ENCODE results near the gene BTNL3.
"Not testable (repeated sequence)": the region's sequence is repeated elsewhere in the genome, so short reads cannot be mapped to it uniquely, and the experiment has no call there.

Gene BTNL3

GRCh38 chr5:181024245-181025064, 35.8 kb downstream of the BTNL3 start:
- no peak for DNase-seq

GRCh38 chr5:181027452-181028031, 38.9 kb downstream of the BTNL3 start:
- no peak for DNase-seq

GRCh38 chr5:181028032-181028819, 39.6 kb downstream of the BTNL3 start:
- DNase-seq: no peak

- no peak for DNase-seq
These were observed 43.1 kb downstream of the BTNL3 start for GRCh38 chr5:181031716-181032115.

DNA sequence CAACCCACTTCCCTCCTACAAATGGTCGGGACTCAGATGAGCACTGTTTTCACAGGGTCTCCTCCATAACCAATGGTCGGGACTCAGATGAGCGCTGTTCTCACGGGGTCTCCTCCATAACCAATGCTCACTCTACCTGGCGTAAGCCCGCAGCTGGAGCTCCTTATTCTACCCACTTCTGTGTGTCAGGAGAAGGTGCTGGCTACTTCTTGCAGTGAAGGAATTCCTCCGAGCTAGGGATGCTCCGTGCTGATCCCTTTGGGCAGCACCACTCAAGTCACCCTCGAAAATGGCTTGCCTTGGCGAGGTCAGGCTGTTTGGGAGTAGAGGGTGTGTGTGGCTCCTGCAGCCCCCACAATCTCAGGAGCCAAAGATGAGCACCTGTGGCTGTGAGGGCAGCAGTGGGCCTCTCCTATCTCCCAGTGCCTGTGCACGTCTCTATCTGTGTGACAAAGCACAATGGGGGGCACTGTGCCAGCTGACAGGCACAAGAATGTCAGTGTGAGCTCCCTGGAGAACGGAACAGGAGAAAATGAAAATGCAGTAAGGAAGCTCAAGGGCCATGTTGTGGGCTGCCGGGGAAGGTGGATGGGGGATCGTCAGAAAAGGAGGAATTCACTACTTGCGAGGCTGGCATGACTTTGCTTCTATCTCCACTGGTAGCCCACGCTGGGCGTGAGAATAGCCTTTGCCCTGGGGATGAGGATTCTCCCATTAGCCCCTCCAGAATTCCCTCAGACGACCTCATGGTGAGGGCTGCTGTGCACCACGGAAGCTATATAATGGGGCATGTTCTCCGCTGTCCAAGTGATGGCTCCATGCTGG, 47.6 kb downstream of the BTNL3 start:
- no peak for DNase-seq

- no peak for DNase-seq
These were observed 48.2 kb downstream of the BTNL3 start for GRCh38 chr5:181036816-181037364.

DNA sequence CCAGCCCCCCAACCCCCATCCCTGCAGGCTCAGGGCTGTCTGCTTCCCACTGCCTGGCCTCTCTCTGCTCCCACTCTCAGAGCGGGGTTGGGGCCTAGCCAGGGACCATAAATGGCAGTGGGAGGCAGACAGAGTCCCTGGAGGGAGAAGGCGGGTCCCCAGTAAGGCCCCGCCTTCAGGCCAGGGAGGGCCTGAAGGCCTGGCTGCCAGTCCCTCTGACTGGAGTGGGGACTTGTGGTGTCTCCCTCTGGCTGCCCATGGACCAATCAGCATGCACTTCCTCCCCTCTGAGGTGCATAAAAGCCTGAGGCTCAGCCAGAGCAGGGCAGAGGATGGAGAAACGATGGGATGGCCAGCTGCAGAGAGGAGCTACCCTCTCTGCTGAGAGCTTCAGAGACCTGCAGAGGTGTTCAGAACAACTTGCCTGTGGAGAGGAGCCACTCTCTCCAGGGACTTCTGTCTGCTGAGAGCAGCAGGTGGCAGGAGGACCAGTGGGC, 48.8 kb downstream of the BTNL3 start:
- no peak for DNase-seq

DNA sequence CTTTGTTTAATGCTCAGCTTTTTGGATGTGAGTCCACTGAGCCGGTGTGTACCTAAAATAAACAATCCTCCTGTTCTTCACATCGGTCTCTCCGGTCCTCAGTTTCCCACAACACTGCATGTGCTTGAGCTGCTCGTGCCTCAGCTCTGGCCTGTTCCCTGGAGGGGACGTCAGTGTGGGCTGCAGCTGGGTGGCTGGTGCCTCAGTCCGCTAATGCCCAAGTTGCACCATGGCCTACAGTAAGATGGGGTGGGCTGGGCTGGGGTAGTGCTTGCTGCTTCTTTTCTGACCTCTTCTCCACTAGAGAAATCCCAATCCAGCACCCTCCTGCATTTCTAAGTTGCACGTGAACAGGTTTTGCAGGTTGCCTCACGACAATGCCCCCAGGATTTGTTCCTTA, 50.8 kb downstream of the BTNL3 start:
- no peak for DNase-seq

DNA sequence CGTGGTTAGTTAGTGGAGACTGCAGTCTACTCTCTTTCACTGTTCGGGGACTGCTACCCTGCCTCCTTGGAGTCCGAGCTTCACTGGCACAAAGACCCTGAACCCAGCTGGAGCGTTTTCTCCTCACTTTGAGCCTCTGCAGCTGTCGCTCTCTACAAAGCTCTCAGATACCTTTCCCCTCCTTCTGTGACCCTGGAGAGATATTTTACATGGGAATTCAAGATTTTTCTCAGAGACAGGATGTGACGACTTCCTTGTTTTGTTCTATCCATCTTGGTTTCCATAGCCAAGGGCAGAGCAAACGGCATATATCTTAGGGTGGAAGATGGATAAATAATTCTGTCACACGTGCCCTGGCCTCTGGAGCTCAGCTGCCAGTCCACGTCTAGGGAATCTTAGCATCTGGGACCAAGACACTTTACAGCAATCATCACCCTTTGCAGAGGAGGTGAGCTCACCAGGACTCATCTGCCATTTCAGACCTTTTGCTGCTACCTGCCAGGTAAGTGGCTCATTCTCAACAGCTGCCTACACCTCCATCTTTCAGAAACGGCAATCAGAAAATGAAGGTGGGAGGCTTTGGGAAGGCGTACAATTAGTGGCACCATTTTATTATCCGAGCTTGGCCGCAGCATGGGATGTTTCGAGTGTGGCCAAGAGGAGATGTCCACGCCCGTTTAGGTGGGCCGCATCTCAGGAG, 51.4 kb downstream of the BTNL3 start, which contains the start of gene BTNL9:
Gene BTNL9, plus strand, starts transcription at position 336 of the 700 bp plus-strand sequence. CDS start 5,224 bp downstream, outside the sequence.
- DNase-seq: no peak

DNA sequence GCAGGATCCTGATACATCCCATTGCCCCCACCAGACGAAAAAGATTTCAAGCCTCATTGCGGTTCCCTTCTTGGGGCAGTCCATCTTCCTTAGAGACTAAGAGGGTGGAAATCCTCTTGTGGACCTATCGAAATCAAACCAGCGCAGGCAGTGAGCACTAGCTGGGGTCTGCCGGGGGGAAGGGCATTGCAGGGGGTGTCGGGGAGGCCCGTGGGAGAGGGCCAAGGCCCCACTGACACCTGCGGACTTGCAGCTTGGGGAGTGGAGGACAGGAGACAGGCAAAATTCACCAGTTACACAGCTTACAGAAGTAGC, 51.9 kb downstream of the BTNL3 start:
- no peak for DNase-seq

DNA sequence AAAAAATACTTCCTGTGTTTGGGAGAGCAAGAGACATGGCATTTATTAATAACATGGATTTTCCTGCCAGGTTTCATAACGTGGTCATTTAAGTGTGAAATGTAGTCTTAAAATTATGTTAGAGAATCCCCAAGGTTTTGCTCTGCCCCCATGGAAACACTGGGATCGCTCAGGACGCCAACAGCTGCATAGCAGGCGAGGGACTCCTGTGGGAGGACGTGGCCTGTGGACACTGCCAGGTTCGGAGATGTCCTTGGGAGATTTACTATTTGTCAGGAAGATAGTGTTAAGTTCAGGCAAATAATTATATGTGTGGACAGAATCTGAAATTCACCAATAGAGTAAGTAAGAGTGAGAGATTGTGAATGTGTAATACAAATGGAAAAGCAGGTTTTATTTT, 52.4 kb downstream of the BTNL3 start:
- no peak for DNase-seq

GRCh38 chr5:181042036-181042713, 53.5 kb downstream of the BTNL3 start:
- DNase-seq: no peak

DNA sequence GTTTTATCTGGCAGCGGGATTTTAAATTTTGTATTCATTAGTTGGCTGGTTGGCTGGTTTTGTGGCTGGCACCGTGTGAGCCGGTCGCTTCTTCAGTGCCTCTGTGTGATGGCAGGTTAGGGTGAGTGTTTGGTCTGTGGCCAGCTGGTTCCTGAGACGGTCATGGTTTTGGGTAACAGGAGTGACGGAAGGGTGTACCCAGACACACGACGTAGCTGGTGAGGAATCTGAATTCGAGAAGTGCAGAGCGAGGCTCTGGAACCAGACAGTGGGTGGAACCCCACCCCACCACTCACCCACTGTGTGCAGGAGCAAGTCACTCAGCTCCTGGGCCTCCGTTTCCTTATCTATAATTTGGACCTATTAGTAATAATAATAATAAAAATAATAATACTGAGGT, 54.1 kb downstream of the BTNL3 start:
- DNase-seq: no peak

DNA sequence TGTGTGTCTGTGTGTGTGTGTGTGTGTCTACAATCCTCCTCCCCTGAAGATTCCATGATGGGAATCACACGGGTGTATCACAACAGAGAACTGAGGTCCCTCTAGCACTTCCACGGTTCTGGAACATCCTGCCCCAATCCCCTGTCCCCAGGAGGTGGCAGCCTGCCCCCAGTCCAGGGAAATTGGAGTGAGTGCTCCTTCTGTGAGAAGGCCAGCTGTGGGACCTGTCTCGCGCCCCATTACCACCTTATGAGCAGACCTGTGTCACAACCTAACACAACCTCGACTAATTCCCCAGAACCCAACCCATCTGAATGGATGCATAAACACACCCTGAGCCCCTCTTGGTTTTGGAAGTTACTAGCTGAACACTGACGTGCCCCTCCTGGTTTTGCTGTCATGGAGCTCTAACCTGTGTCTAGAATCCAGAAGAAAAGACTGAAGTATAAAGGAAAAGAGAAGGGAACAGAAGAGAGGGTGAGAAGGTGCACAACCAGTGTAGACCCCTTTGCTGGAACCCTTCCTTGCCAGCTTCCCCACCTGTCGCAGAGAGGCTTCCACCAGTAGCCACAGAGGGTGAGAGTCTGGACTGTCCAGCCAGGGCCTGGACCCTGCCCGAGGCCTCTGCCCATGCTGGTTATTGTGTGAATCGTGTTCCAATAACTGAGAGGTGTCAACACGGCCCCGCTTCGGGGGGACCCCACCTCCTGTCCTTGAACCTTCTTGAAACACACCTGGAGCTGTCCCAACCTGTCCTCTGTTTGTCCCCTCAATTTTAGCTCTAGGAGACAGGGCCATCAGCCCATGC, 54.8 kb downstream of the BTNL3 start:
- DNase-seq: no peak

- DNase-seq: no peak
These were observed 55.5 kb downstream of the BTNL3 start for GRCh38 chr5:181044093-181044599.

GRCh38 chr5:181044662-181045305, 56.1 kb downstream of the BTNL3 start:
- no peak for DNase-seq

GRCh38 chr5:181045316-181045715, 56.7 kb downstream of the BTNL3 start:
- no peak for DNase-seq

- not testable (repeated sequence) for DNase-seq
These were observed 57.2 kb downstream of the BTNL3 start for GRCh38 chr5:181045857-181046256.

GRCh38 chr5:181047288-181047687, 58.6 kb downstream of the BTNL3 start:
- DNase-seq: no peak

- no peak for DNase-seq
These were observed 59.3 kb downstream of the BTNL3 start for GRCh38 chr5:181047921-181048320.
